Peyer's patch (tissue), 4 donors: ENCODE measurements around the gene CFAP53. TPM values are rescaled to one million over a fixed set of nuclear protein-coding genes. Genes with fewer than 3 reads are reported as not detected.
A peak's percentile ranks its signal among the peaks of the same experiment; 100 is the strongest.

Experiments used
- DNase-seq, 3 donors: peaks; one replicate each; pipeline ENCODE4 v3.0.0-alpha.2; 2017 to 2019
- H3K27ac ChIP-seq, 4 donors: fragments of 200-600 bp; sonication (generic); one replicate each; pipeline ENCODE4 v1.5.1; 2016 to 2019
- H3K27me3 ChIP-seq, 2 donors: fragments of 200-600 bp; sonication (generic); one replicate each; pipeline ENCODE4 v1.5.1; 2019
- H3K36me3 ChIP-seq, 3 donors: fragments of 200-600 bp; sonication (generic); one replicate each; pipeline ENCODE4 v1.5.1; 2016 to 2019
- H3K4me1 ChIP-seq, 4 donors: fragments of 200-600 bp; sonication (generic); one replicate each; pipeline ENCODE4 v1.5.1; 2016 to 2019
- H3K4me3 ChIP-seq, 4 donors: fragments of 200-600 bp; sonication (generic); 1 replicate in 3 of 4; 2 replicates in 1 of 4; pipeline ENCODE4 v1.5.1; 2016 to 2019; ENCODE audit warnings: mild to moderate bottlenecking in 1 of 4
- H3K9me3 ChIP-seq, 4 donors: fragments of 200-600 bp; sonication (generic); one replicate each; pipeline ENCODE4 v1.5.1; 2016 to 2019; ENCODE audit warnings: mild to moderate bottlenecking in 1 of 4
- CTCF ChIP-seq, 6 experiments: fragments of 450-650 bp in 4 of 6; fragments of 200-600 bp in 2 of 6; sonication (generic) in 1 of 6; IDR thresholded peaks; one replicate each; pipeline ENCODE4 v1.5.1; 2017 to 2019; ENCODE audit warnings: antibody characterized with exemption in 6 of 6, mild to moderate bottlenecking in 3 of 6, moderate library complexity in 1 of 6
- POLR2A ChIP-seq, 2 donors: fragments of 450-650 bp; IDR thresholded peaks; one replicate each; pipeline ENCODE4 v1.5.1; 2017; ENCODE audit warnings: antibody characterized with exemption in 2 of 2, mild to moderate bottlenecking in 2 of 2, moderate library complexity in 2 of 2
- total RNA-seq, 4 donors: library from RNA; depleted of rRNA; stranded (reverse); fragments of >200 nt; gene quantifications; one replicate each; pipeline ENCODE4 v1.1.0, GENCODE V29; 2016

CFAP53 gene
- total RNA-seq, 4 donors from 2014 or later, result 0.80 TPM; not detected in 3

DNA sequence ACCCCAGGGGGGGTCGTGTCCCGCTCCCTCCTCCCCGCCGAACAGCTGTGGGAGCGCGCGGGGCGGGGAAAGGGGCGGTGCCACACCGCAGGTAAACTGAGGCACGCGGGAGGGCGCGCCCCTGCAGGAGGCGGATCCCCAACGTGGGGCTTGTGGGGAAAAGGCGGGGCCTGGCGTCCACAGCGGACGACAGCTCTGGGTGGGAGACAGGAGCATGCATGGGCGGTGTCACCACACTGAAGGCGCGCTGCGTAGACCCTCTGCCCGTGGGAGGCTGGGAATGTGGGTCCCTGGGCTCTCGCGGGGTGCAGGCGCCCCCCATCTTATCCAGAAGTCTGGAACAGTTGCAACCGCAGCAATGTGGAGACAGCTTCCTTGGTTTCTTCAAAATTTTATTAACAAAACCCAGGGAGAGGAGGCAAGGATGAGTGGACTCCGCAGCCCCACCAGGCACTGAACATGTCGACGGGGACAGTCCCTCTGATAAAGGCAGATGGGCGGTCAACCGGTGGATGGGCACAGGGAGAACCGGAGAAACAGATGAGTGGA, 15.8 kb upstream of the CFAP53 start:
- Histone ChIP-seq H3K27ac (peak overlapping the region; percentile 84 to 96 (median 90)), H3K4me3 (peak overlapping the region; percentile 77 to 92 (median 82)), H3K27me3 (no peaks in the 10 kb centered on the region), H3K36me3 (peaks cover 0 to 41% (median 0%) of the 10 kb centered on the region in 3 donors), H3K9me3 (no peaks in the 10 kb centered on the region), H3K4me1 (peaks cover 0 to 35% (median 11%) of the 10 kb centered on the region in 4 donors)
- no peak for DNase-seq
- TF ChIP-seq POLR2A (IDR thresholded peaks at IDR 0.05) (no peak), CTCF (IDR thresholded peaks at IDR 0.05) (no peak)

GRCh38 chr18:50281295-50281971, 15.1 kb upstream of the CFAP53 start, which contains the start of gene MBD1:
MBD1 (minus strand) TSS chr18:50281523; CDS start chr18:50279992, 1,531 bp downstream.
- H3K27ac ChIP-seq, result peak within 1 kb of the TSS; percentile 84 to 96 (median 90)
- peaks cover 0 to 47% (median 0%) of the 10 kb centered on the region in 3 donors for H3K36me3 ChIP-seq
- H3K9me3 ChIP-seq, result no peaks in the 10 kb centered on the region
- H3K4me1 ChIP-seq, result peaks cover 0 to 30% (median 11%) of the 10 kb centered on the region in 4 donors
- peak; percentile 88 to 91 for TF ChIP-seq POLR2A (IDR thresholded peaks at IDR 0.05)
- TF ChIP-seq CTCF (IDR thresholded peaks at IDR 0.05), result peak in 5 of 6 experiments; percentile 2 to 59 (median 50)
- no peaks in the 10 kb centered on the region for H3K27me3 ChIP-seq
- peak within 1 kb of the TSS; percentile 77 to 92 (median 82) for H3K4me3 ChIP-seq
- peak; percentile 95 to 98 (median 97) for DNase-seq

DNA sequence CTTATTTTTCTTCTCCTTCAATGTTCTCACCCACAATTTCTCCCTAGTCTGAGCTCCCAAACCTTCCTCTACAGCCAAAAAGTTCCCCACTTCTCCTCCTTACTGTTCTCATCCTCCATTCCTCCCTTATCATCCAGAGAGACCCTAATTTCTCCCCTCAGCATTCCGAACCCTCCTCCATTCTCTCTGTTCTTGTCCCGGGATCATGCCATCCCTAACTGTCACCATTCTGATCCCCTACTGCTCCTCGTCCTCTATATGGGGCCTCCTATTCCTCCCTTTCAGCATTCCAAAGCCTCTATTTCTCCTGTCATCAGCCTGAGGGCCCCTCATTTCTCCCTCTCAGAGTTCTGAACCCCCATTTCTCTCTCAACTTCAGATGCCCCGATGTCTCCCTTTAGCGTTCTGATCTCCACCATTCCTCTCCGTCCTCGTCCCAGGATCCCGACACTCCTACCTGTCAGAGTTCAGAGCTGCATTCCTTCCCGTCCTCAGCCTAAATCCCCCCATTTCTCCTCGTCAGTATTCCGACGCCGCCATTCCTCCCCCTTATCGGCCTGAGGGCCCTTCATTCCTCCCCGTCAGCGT, 14.5 kb upstream of the CFAP53 start:
- TF ChIP-seq POLR2A (IDR thresholded peaks at IDR 0.05) (no peak), CTCF (IDR thresholded peaks at IDR 0.05) (no peak)
- no peaks in the 10 kb centered on the region for H3K27me3 ChIP-seq
- H3K9me3 ChIP-seq, result no peaks in the 10 kb centered on the region
- no peak for DNase-seq
- peaks cover 0 to 26% (median 11%) of the 10 kb centered on the region in 4 donors for H3K4me1 ChIP-seq
- peak overlapping the region; percentile 84 to 96 (median 90) for H3K27ac ChIP-seq
- peak overlapping the region; percentile 77 to 92 (median 82) for H3K4me3 ChIP-seq
- peaks cover 0 to 54% (median 0%) of the 10 kb centered on the region in 3 donors for H3K36me3 ChIP-seq

DNA sequence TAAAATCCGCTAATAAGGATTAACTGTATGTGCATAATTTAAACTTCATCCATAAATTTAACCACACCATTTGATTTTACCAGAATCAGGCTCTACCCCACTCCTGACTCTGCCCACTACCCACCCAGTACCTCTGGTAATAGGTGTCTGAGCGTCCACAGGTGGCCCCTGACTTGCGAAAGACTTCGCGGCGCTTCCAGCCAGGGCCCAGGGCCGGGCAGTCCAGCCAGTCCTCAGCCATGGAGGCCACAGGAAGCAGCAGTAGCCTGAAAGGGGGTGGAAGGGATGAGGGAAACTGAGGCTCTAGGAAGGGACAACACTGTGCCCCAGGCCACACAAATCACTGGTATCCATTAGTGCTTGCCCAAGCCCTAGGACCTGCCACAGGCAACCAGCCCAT, 13.5 kb upstream of the CFAP53 start:
- Histone ChIP-seq H3K4me3 (peak overlapping the region in 2 of 4 donors; percentile 77 to 87), H3K4me1 (peaks cover 0 to 26% (median 11%) of the 10 kb centered on the region in 4 donors), H3K9me3 (no peaks in the 10 kb centered on the region), H3K36me3 (peaks cover 0 to 55% (median 0%) of the 10 kb centered on the region in 3 donors), H3K27me3 (no peaks in the 10 kb centered on the region), H3K27ac (no peak overlapping the region)
- DNase-seq, result no peak
- TF ChIP-seq CTCF (IDR thresholded peaks at IDR 0.05), result no peak
- no peak for TF ChIP-seq POLR2A (IDR thresholded peaks at IDR 0.05)

- peaks cover 0 to 55% (median 0%) of the 10 kb centered on the region in 3 donors for H3K36me3 ChIP-seq
- TF ChIP-seq POLR2A (IDR thresholded peaks at IDR 0.05), result no peak
- TF ChIP-seq CTCF (IDR thresholded peaks at IDR 0.05), result no peak
- H3K4me3 ChIP-seq, result no peak overlapping the region
- no peak for DNase-seq
- H3K4me1 ChIP-seq, result peaks cover 0 to 26% (median 11%) of the 10 kb centered on the region in 4 donors
- no peak overlapping the region for H3K27ac ChIP-seq
- H3K27me3 ChIP-seq, result no peaks in the 10 kb centered on the region
- no peaks in the 10 kb centered on the region for H3K9me3 ChIP-seq
These were observed 11.6 kb upstream of the CFAP53 start for GRCh38 chr18:50277942-50278341.
